Liver (tissue), 9 donors: ENCODE measurements around the gene FETUB. TPM values are rescaled to one million over a fixed set of nuclear protein-coding genes. Genes with fewer than 3 reads are reported as not detected.

ENCODE experiments used
- DNase-seq: peaks from one replicate; pipeline ENCODE4 v3.0.0-alpha.2; 2017; ENCODE audit warnings: low spot score
- H3K27ac ChIP-seq, 2 donors: one replicate each; pipeline ENCODE4 v1.7.0; 2013; ENCODE audit warnings: inconsistent platforms in 2 of 2, low read length in 2 of 2, control low read depth in 1 of 2, low read depth in 1 of 2, mild to moderate bottlenecking in 1 of 2
- H3K27me3 ChIP-seq, 4 donors: one replicate each; pipeline versions ENCODE4 v1.6.1 to v1.7.0; 2013; ENCODE audit warnings: low read length in 3 of 4, inconsistent platforms in 1 of 4, mild to moderate bottlenecking in 1 of 4, moderate library complexity in 1 of 4; ENCODE audit not compliant: control insufficient read depth in 4 of 4, insufficient read depth in 4 of 4
- H3K36me3 ChIP-seq, 4 donors: one replicate each; pipeline versions ENCODE4 v1.6.1 to v1.7.0; 2013; ENCODE audit warnings: low read length in 3 of 4, mild to moderate bottlenecking in 3 of 4, low read depth in 1 of 4, moderate library complexity in 1 of 4; ENCODE audit not compliant: control insufficient read depth in 4 of 4, insufficient read depth in 3 of 4
- H3K4me1 ChIP-seq, 4 donors: one replicate each; pipeline versions ENCODE4 v1.6.1 to v1.7.0; 2013; ENCODE audit warnings: low read length in 3 of 4, mild to moderate bottlenecking in 3 of 4, moderate library complexity in 1 of 4; ENCODE audit not compliant: control insufficient read depth in 4 of 4, insufficient read depth in 4 of 4
- H3K4me3 ChIP-seq, 3 donors: one replicate each; pipeline versions ENCODE4 v1.6.1 to v1.7.0; 2013; ENCODE audit warnings: low read length in 3 of 3, control low read depth in 1 of 3, low read depth in 1 of 3, mild to moderate bottlenecking in 1 of 3
- H3K9ac ChIP-seq, 2 donors: one replicate each; pipeline ENCODE4 v1.7.0; 2013; ENCODE audit warnings: low read length in 2 of 2, mild to moderate bottlenecking in 2 of 2, moderate library complexity in 2 of 2, control low read depth in 1 of 2, low read depth in 1 of 2
- H3K9me3 ChIP-seq, 4 donors: one replicate each; pipeline versions ENCODE4 v1.6.1 to v1.7.0; 2013; ENCODE audit warnings: low read length in 3 of 4; ENCODE audit not compliant: control insufficient read depth in 4 of 4
- EGR1 ChIP-seq, 2 donors: IDR thresholded peaks; 2 replicates each; pipeline ENCODE4 v1.6.1; 2016 to 2018; ENCODE audit warnings: antibody characterized with exemption in 2 of 2, low read depth in 2 of 2
- FOXA1 ChIP-seq: IDR thresholded peaks from 2 replicates; pipeline ENCODE4 v1.6.1; 2016; ENCODE audit warnings: antibody characterized with exemption
- FOXA2 ChIP-seq: IDR thresholded peaks from 2 replicates; pipeline ENCODE4 v1.6.1; 2016; ENCODE audit warnings: antibody characterized with exemption
- GABPA ChIP-seq, 2 donors: IDR thresholded peaks in 1 of 2; conservative IDR thresholded peaks in 1 of 2; 2 replicates each; pipeline ENCODE4 v1.6.1; 2016; ENCODE audit warnings: antibody characterized with exemption in 2 of 2, mild to moderate bottlenecking in 1 of 2, moderate library complexity in 1 of 2
- HNF4A ChIP-seq, 2 donors: conservative IDR thresholded peaks; 2 replicates each; pipeline ENCODE4 v1.6.1; 2016; ENCODE audit warnings: antibody characterized with exemption in 2 of 2, mild to moderate bottlenecking in 2 of 2
- HNF4G ChIP-seq: IDR thresholded peaks from 2 replicates; pipeline ENCODE4 v1.6.1; 2016; ENCODE audit warnings: antibody characterized with exemption
- JUND ChIP-seq, 2 donors: IDR thresholded peaks; 2 replicates each; pipeline ENCODE4 v1.6.1; 2016; ENCODE audit warnings: antibody characterized with exemption in 2 of 2
- RAD21 ChIP-seq, 2 donors: IDR thresholded peaks; 2 replicates each; pipeline ENCODE4 v1.6.1; 2016; ENCODE audit warnings: antibody characterized with exemption in 2 of 2, mild to moderate bottlenecking in 2 of 2
- TAF1 ChIP-seq: conservative IDR thresholded peaks from 2 replicates; pipeline ENCODE4 v1.6.1; 2016; ENCODE audit warnings: antibody characterized with exemption, mild to moderate bottlenecking
- YY1 ChIP-seq: IDR thresholded peaks from 2 replicates; pipeline ENCODE4 v1.6.1; 2016; ENCODE audit warnings: antibody characterized with exemption, mild to moderate bottlenecking
- WGBS: extraction: QIAGEN DNeasy Blood & Tissue Kit; methylation state at CpG from one replicate; pipeline ENCODE4 v1.1.7; 2013; 5-methylcytosine and 5-hydroxymethylcytosine counted together
- polyA plus RNA-seq, 2 donors: library from polyadenylated mRNA; stranded (reverse) in 1 of 2; unstranded in 1 of 2; fragments of 200-250 nt in 1 of 2; fragments of >200 nt in 1 of 2; fragmentation: Nextera tagmentation in 1 of 2; extraction: Ambion mirVana in 1 of 2; gene quantifications; one replicate each; pipeline versions ENCODE4 v1.2.1 to v1.2.3, GENCODE V29; 2013 to 2015
- total RNA-seq, 2 donors: library from RNA; depleted of rRNA; stranded (reverse); fragments of >200 nt; gene quantifications; one replicate each; pipeline ENCODE4 v1.2.3, GENCODE V29; 2014
- TF ChIP-seq, protein P1 (sequence below): IDR thresholded peaks from 2 replicates; pipeline ENCODE4 v1.6.1; 2016; ENCODE audit warnings: antibody characterized with exemption, mild to moderate bottlenecking
- TF ChIP-seq, protein P2 (sequence below): IDR thresholded peaks from 2 replicates; pipeline ENCODE4 v1.6.1; 2016; ENCODE audit warnings: antibody characterized with exemption
- TF ChIP-seq, protein P3 (sequence below): IDR thresholded peaks from 2 replicates; pipeline ENCODE4 v1.6.1; 2016; ENCODE audit warnings: antibody characterized with exemption
- donor health status: healthy.
- donor health status: healthy.
- donor health status: healthy.
- donor health status: healthy.
- donor health status: healthy.

The FETUB gene
- total and polyA plus RNA-seq, 4 donors, result 3.1 to 28.6 (median 9.4) TPM

DNA sequence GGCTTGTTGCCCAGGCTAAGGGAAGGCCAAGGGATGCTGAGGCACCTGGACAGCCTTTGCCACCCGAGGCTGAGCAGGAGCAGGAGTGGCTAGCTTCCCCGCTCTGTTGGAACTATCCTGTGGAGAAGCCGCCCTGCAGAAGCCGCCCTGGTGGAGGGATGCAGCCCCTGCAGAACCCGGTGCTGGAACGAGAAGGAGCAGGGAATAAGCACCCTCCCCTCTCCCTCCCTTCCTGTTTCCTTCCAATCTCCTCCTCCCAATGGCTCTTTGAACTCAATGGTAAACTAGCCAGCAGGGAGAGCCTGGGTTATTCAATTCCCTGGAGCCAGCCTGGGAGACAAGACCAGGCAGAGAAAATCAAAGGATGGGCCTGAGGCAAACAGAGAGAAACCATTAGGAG lies 13.8 kb downstream of the FETUB start (continued):
- TF ChIP-seq YY1, result no peak
- TF ChIP-seq, protein P1, sequence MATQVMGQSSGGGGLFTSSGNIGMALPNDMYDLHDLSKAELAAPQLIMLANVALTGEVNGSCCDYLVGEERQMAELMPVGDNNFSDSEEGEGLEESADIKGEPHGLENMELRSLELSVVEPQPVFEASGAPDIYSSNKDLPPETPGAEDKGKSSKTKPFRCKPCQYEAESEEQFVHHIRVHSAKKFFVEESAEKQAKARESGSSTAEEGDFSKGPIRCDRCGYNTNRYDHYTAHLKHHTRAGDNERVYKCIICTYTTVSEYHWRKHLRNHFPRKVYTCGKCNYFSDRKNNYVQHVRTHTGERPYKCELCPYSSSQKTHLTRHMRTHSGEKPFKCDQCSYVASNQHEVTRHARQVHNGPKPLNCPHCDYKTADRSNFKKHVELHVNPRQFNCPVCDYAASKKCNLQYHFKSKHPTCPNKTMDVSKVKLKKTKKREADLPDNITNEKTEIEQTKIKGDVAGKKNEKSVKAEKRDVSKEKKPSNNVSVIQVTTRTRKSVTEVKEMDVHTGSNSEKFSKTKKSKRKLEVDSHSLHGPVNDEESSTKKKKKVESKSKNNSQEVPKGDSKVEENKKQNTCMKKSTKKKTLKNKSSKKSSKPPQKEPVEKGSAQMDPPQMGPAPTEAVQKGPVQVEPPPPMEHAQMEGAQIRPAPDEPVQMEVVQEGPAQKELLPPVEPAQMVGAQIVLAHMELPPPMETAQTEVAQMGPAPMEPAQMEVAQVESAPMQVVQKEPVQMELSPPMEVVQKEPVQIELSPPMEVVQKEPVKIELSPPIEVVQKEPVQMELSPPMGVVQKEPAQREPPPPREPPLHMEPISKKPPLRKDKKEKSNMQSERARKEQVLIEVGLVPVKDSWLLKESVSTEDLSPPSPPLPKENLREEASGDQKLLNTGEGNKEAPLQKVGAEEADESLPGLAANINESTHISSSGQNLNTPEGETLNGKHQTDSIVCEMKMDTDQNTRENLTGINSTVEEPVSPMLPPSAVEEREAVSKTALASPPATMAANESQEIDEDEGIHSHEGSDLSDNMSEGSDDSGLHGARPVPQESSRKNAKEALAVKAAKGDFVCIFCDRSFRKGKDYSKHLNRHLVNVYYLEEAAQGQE, result no peak

DNA sequence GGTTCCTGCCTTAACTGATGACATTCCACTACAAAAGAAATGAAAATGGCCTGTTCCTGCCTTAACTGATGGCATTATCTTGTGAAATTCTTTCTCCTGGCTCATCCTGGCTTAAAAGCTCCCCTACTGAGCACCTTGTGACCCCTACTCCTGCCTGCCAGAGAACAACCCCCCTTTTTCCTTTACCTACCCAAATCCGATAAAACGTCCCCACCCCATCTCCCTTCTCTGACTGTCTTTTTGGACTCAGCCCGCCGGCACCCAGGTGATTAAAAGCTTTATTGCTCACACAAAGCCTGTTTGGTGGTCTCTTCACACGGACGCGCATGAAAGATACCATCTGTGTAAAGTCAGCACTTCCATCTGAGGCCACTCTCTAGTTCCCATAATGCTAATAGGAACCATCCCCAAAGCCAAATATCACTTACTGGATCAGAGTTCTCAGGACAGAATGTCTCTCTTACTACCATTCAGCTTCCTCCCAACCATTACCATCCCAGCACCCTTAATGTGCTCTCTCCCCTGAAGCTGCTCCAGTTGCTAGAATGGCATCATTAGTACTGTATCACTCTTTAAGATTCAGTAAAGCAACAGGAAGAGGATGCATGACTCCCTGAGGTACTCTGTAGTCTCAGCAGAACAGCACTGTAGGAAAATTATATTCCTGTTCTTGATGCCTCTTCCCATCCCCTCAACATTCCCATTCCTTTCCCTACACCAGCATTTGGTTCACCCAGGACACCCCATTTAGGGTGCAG lies 23.3 kb downstream of the FETUB start:
- Histone ChIP-seq H3K4me1 (peaks cover 0 to 30% (median 14%) of the 10 kb centered on the region in 4 donors), H3K27ac (no peak overlapping the region), H3K9me3 (no peaks in the 10 kb centered on the region), H3K27me3 (no peaks in the 10 kb centered on the region), H3K9ac (no peak overlapping the region), H3K36me3 (no peaks in the 10 kb centered on the region), H3K4me3 (no peak overlapping the region)
- TF ChIP-seq TAF1 (no peak), HNF4A (conservative IDR thresholded peaks at IDR 0.05) (no peak), RAD21 (IDR thresholded peaks at IDR 0.05) (no peak), EGR1 (IDR thresholded peaks at IDR 0.05; ENCODE audit: low read depth in 2 of 2) (no peak), YY1 (no peak), HNF4G (no peak), FOXA1 (no peak), FOXA2 (no peak), JUND (IDR thresholded peaks at IDR 0.05) (no peak), GABPA (IDR thresholded peaks at IDR 0.05 in 1 of 2, conservative IDR thresholded peaks at IDR 0.05 in 1 of 2) (no peak)
- TF ChIP-seq, protein P1, result no peak
- TF ChIP-seq, protein P2, sequence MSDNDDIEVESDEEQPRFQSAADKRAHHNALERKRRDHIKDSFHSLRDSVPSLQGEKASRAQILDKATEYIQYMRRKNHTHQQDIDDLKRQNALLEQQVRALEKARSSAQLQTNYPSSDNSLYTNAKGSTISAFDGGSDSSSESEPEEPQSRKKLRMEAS, result no peak
- WGBS, result 76% methylated on average over 7 of the region's 7 CpGs
- DNase-seq, result no peak

DNA sequence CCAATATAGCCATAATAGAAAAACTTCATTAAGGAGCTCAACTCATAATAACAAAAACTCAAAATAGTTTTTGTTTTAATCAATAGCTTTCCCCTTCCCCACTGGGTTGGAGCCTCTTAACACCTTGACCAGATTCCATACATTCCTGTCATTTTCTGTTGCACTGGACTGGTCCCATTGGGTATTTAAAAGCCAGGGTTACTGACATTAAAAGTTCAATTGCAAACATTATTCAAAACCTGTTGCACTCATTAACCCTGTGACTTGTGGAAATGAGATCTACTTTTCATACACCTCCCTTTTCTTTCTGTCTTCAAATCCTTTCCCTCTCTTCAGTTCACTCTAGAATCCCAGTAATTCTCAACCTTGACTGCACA lies 23.9 kb downstream of the FETUB start:
- Histone ChIP-seq H3K4me3 (no peak overlapping the region), H3K36me3 (peaks cover 0 to 3% (median 1%) of the 10 kb centered on the region in 4 donors), H3K9ac (no peak overlapping the region), H3K4me1 (peaks cover 0 to 31% (median 15%) of the 10 kb centered on the region in 4 donors), H3K27me3 (no peaks in the 10 kb centered on the region), H3K9me3 (no peaks in the 10 kb centered on the region), H3K27ac (no peak overlapping the region)
- TF ChIP-seq, protein P3, sequence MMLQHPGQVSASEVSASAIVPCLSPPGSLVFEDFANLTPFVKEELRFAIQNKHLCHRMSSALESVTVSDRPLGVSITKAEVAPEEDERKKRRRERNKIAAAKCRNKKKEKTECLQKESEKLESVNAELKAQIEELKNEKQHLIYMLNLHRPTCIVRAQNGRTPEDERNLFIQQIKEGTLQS, result no peak
- TF ChIP-seq YY1, result no peak
- no peak for DNase-seq
